NT2/D1 (cell line): Measurements from ENCODE around the gene PLXNA4.

Source experiments
- YY1 ChIP-seq: IDR thresholded peaks from 2 replicates; pipeline ENCODE4 v1.6.1; 2011; ENCODE audit not compliant: insufficient read length, insufficient read depth
- ZNF274 ChIP-seq: IDR thresholded peaks from 2 replicates; pipeline ENCODE4 v1.6.1; 2011; ENCODE audit warnings: mild to moderate bottlenecking, low read depth, low read length

DNA sequence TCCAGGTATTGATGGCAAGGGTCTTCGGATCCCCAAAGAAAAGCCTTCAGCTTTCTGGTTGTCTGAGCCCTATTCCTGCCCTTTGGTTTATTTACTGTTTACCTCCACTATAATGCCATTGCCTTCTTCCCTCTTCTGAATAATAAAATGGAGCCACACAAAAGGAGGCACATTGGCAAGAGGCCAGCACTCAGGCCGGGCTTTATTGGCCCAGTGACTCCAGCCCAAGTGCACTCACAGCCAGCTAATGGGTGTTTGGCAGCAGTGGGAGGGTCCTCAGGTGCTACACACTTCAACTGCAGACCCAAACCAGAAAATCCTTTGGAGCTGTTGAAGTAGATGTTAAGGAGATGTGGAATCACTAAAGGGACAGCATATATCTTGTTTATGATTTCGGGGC lies 336.0 kb downstream of the PLXNA4 start:
- TF ChIP-seq ZNF274: no peak
- TF ChIP-seq YY1: no peak
